Stimulated activated CD4-positive, alpha-beta T cell treated with anti-CD3 and anti-CD28 coated beads, Interleukin-1b, Interleukin-23, amount 100 ng/mL, for 1 hour (primary cell): ENCODE measurements around the gene SHANK1.

Source experiments
- DNase-seq, 2 donors: peaks; one replicate each; pipeline ENCODE4 v3.0.0-alpha.2; 2020; ENCODE audit warnings: low read depth in 2 of 2

SHANK1 gene

DNA sequence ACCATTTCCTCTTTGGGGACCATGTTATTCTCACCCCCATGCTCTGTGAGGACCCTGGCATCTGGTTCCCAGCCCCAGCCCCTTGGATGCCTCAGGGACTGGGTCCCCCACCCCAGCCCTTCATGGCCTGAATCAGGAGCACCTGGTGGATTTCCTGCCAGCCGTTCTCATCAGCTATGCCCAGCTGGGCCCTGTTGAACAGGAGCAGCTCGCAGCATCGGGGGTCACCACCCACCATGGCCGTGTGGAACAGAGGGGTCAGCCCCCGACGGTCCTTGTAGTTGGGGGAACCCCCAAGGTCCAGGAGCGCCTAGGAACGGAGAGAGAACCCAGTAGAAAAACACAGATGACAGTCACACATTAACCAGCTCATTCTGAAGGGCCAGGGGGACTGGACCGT is 7.8 kb downstream of the SHANK1 start:
- DNase-seq, result no peak

DNA sequence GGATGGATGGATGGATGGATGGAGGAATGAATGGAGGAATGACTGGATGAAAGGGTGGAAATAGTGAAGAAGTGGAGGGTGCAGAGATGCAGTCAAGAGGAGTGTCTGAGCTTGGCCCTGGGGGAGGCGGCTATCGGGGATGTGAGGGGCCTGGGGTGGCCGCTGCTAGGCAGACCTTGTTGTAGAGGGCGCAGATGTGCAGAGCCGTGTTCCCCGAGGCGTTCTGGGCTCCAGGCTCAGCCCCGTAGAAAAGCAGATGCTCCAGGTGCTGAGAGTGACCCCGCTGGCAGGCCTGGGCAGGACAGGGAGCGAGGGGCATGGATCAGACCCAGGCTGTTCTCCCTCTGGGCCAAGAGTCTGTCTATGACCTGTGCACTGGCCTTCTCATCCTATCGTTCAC is 8.4 kb downstream of the SHANK1 start:
- no peak for DNase-seq

DNA sequence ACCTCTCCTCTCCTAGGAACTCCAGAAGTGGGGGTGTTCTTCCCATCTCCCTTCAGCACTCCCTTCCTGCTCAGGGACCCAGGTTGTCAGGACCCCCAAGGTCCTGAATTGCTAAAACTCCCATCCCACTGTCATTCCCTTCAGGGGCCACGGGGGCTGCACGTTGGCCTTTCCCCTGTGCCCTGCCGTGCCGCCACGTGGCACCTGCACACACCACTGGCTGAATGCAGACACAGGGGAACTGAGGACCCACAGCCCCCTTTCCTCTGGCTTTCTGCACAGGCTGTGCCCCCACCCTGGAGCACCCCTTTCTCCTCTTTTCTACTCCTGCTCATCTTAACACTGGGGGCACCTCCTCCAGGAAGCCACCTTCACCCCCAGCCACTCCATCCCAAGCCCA is 9.0 kb downstream of the SHANK1 start:
- no peak for DNase-seq

DNA sequence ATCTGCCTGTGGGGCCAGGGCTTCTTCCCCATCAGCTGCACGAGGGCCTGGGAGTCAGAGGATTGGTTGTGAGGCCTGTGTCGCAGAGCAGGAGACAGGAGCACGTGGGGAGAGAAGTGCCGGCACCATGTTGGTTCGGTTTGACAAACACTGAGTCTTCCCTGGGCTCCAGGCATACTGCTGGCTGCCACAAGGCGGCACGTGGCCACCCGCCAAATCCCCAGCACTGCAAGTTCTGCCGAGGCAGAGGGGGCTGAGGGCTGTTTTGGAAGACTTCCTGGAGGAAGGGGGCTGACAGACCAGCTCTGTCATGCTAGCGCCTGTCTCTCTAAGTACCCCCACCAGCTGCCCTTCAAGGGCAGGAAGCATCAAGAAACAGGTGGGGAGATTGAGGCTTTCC is 9.5 kb downstream of the SHANK1 start:
- no peak for DNase-seq

DNA sequence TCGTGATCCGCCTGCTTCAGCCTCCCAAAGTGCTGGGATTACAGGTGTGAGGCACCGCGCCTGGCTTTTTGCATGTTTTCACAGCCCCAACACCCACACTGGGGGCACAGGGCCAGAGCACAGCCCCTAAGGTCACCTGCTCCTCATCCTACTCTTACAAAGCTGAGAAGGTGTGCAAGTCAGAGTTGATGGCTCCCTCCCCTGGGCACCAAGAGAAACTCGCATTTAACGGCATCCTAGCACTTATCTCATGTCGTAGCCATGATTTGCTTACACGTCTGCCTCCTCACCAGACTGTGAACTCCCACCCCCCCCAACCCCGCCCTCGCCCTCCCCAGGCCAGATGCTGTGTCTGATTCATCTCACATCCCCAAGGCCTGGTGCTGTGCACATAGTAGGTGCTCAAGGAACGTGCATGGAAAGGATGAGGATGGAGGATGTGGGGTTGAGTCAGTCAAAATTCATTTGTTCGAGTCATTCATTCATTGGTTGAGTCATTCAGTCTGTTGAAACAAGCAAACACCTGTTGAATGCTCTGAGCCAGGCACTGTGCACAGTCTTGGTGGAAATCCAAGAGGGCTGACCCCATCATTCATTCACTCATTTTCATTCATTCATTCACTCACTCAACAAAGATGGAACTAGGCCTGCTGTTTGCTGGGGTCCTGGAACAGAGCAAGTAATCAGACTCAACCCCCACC is 11.3 kb downstream of the SHANK1 start:
- no peak for DNase-seq

DNA sequence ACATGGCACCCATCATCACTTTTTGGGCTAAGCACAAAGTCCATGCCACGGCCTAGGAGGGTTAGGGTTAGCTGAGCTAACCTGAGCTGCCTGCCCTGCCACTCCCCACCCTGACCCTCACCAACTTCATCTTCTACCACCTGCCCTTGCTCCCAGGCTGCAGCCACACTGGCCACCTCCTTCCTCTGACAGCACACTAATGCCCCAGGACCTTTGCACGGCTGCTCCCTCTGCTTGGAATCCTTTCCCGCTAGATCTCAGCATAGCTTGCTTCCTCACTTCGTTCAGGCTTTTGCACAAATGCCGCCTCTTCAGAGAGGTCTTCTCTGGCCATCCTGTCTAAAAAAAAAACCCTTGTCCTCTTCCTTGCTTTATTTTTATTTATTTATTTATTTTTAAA is 13.2 kb downstream of the SHANK1 start:
- DNase-seq, result no peak

DNA sequence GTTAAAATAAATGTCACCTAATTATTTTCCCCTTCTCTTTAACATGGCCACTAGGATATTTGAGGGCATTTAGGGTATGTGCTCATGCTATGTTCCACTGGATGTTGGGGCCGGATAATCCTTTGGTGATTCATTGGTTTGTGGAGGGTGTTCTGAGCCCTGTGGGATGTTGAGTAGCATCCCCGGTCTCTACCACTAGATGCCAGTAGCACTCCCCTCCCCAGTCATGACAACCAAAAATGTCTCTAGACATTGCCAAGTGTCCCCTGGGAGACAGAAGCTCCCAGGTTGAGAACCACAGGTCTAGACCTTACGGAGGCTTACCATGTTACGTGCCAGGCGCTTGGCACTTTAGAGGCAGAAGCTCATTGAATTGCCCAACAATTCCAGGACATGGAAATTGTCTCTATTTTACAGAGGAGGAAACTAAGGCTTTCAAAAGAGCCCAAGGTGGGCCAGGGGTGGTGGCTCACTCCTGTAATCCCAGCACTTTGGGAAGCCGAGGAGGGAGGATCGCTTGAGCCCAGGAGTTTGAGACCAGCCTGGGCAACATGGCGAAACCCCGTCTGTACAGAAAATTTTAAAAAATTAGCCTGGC is 14.1 kb downstream of the SHANK1 start:
- DNase-seq, result no peak

DNA sequence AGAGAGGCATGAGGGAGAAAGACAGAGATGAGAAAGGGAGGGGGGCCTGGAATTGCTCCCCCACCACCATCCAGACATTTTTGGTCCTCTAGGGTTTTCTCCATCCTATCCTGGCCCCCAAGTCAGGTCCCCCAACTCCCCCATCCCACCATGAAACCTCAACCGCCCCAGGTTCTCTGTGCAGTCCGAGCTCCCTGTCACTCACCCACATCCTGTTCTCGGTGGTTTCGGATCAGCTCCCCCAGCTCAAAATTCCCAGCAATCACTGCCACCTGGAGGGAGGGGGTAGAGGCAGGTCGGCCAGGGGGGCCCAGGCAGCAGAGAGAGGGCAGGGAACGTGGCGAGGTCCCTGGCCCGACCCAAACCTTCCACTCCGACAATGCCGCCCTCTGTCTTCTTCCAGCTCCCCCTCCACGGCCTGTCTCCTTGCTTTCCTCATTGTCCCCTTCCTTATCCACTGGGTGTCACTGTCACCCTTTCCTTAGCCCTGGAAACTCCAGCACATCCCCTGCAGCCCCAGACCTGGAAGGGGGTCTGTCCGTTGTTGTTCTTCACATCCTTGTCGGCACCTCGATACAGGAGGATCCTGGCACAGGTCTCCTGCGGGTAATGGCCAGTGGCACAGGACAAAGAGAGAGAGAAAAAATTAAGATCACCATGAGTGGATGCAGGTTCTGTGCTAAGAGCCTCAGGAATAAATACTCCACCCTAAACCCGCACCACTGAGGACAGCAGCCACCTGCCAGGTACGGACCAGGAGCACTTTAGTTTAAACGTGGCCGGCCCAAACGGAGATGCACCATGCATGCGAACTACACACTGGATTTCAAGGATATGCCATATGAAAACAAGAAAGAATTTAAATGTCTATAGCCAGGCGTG is 15.4 kb downstream of the SHANK1 start:
- DNase-seq, result no peak

DNA sequence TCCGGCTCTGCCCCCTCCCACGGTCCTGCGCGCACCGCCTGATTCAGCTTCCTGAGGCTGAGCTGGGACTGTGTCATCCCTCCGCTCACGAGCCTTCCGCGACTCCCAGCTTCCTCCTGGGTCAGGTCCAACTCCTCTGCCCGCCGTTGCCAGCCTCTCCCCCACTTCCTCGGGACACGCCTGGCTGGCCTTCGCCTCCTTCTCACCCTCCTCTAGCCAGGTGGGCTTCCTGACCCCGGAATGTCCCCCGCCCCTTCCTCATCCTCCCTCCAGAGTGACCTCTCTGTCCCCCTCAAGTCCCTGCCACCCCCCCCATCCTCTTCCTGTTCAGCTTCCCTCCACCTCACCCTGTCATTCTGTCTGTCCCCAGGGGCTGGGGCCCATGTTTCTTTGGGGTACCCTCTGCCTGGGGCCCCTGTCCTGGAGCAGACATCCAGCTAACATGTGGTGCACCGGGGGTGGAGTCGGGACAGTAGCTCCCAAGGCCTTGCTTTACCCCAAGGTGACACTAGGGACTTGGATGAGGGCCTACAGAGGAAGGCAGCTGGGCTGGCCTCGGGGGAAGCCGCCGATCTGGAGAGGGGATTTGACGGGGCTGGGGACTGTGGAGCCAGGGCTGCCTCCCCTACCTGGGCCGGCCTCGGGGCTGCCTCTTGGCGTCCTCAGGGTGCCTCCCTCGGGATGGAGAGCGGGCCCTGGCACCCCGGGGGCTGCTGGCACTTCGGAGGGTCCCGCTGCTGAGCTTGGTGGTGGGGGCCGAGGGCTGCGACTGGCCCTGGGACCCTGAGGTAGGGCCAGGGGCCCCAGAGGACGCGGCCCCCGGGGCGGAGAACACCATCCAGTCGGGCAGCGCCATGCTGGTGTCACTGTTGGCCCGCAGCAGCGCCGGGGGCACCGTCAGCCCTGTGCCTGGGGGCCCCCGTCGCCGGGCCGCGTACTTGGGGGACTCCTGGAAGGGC is 16.5 kb downstream of the SHANK1 start:
- no peak for DNase-seq

DNA sequence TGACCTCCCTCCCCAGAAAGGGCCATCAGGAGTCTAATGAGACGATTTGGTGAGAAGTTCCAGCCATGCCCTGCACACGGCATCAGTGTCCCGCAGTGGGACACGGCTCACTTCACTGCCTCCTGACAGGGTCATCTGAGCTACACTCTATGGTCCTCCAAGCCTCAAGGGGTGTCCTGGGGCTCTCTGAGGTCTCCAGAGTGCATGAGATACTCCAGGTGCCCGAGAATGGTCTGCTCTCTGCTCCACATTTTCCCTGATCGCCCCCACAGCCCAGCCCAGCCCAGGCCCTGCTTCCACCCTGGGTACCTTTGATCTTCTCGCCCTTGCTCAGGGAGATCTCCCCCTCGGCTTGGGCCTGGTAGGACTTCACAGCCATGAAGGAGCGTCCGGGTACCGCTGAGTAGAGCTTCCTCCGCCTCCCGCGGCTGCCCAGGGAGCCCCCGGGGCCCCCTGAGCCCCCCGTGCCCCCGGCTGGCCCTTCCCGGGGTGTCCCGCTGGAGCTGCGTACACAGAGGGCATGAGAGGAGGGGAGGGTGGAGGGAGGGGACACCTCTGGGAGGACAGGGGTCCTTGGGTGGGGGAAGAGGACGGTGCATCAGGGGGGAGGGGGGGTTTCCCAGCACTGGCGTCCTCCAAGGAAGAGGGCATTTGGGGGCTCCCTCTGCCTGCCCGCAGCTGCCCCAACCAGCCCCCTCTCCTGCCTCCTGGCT is 17.3 kb downstream of the SHANK1 start:
- DNase-seq, result no peak

DNA sequence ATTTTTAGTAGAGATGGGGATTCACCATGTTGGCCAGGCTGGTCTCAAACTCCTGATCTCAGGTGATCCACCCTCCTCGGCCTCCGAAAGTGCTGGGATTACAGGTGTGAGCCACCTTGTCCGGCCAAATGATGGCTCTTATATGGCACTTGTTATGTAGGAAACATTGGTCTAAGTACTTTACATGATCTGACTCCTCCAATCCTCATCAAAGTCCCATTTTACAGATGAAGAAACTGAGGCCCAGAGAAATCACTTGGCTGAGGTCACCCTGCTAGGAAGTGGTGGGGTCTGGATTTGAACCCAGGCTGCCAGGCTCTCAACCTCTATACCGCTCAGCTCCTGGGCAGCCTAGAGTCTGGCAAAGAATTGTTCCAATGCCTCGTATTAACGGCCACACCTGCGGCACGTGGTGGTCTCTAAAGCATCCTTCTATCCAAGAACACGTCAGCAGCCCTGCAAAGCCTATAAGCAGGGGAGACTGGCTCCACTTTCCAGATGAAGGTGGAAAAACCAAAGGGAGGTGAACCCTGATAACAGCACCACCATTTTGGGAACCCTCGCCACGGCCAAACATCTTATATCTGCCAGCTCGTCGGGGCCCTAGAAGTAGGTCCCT is 18.1 kb downstream of the SHANK1 start:
- no peak for DNase-seq

DNA sequence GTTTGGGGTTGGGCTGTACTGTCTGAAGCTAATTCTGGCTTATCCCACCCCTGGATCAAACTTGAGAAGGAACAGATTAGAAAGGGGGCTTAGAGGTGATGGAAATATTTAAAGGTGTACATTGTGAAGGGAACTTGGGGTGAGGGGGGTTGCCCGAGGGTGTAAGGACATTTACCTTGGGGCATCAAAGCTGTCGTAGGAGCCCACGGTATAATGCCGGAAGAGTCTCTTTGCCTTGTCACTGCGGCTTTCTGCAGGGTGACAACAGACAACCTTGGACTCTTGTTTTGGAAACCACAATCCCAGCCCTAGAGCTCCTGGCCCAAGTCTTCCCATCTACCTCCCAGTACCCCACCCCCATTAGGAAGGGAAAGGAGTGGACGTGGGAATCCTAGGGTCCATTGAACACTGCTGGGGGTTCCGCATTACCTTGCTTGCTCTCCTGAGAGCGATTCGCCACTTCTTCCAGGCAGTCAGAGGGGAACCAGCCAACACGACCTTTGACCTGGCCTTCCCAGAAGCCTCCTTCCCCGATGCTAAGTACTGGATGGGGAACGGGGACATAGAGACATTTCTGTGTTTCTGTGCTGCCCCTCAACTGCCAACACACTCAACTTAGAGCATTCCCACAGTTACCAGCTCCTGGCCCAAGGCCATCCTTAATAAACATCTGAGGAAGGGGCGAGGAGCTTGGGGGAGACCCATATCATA is 22.0 kb downstream of the SHANK1 start:
- no peak for DNase-seq

DNA sequence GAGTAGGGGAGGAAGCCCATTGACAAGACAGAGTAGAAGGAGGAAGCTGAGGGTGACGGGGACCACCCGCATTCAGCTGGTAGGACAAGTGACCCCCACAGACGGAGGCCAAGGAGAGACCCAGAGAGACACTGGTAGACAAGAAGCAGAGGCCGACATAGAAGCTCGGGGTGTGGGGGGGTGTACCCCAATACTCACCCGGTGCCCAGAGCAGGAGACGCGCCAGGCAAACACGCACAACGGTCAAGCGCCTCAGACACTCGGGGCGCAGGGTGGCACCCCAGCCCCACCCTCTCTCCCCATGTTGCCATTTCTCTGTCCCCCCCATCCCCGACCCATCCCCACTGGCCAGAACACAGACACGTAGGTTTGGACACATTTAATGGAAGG is 23.5 kb downstream of the SHANK1 start:
- DNase-seq, result no peak

DNA sequence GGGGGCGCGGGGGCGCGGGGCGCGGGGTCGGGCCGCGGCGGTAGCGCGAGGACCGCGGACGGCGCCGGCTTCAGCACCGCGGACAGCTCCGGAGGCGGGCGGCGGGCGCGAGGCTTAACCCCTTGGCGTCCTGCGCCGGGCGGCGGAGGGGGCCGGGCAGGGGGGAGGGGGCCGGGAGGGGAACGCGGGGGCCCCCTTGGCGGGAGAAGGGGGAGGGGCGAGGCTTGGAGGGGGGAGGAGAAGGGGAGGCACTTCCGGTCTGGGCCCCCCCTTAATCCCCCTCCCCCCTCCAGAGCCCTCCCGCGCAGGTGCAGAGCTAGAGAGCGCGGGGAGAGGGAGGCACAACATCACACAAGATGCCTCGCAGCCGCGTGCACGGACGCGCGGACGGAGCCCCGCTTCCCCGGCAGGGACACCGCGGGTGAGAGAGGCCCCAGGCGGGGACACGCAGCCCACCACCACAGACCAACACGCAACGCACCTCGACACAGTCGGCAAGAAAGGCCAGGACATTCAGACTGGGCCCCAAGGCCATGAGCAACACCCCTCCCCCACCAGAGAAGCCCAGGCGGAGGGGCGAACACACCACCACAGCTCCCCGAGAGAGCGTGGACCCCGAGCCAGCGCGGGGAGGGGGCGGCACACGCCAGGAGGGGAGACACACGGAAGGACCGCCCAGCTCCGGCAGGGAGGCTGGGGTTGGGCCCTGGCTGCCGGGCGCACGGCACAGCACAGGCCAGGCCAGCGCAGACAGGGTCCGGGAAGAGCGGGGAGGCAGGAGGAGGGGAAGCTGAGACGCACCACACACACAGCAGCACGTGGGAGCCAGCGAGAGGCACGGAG is 24.1 kb downstream of the SHANK1 start:
- no peak for DNase-seq

DNA sequence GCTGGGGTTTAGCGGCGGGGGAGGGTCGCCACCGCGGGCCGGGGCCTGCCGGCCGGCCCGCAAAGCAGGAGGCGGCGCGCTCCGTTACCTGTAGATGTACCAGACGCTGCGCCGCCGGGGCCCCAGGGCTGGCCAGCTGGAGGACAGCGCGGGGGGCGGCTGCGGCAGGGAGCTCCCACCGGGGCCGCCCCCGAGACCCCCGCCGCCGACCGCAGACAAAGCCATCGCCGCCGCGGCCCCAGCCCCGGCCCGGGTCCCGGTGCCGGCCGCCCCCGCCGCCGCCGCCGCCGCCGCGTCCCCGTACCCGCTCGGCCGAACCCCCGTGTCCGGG is 24.8 kb downstream of the SHANK1 start:
- no peak for DNase-seq

DNA sequence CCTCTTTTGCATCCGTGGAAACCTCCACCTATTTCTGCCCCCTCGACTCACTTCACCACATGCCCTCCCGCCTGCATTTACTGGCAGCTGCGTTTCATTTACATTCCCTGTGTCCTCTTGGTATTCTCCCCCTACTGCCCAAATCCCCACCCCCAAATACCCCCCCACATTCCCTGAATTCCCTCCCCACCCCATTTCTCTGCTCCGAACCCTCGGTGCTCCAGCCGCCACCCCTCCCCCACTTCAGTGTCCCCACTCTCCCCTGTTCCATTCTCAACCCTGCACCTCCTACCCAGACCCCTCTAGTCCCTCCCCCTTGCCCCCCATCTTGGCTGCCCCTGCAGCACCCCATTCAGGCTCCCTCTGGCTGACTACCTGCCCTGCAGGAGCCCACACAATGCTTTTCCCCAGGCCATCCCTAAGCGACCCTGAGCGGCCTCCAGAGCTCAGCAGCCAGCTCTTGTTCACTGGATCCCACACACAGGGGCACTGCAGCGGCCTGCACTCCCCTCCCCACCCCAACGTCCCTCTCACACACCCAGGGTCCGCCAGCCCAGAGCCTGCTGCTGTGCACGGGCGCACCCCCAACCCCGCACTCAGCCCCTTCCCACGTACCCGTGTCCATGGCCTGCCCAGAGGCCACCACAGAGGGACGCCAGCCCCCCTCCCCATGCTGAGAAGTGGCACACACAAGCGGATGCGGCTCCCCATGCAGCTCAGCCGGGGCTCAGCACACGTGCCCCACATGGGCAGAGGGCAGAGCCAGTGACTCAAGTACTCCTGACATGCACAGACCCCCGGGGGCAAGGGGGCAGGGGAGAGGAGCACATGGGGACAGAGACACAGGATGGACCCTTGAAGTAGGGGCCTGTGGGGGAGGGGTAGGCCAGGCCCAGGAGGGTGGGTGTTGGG is 26.3 kb downstream of the SHANK1 start:
- DNase-seq, result no peak

DNA sequence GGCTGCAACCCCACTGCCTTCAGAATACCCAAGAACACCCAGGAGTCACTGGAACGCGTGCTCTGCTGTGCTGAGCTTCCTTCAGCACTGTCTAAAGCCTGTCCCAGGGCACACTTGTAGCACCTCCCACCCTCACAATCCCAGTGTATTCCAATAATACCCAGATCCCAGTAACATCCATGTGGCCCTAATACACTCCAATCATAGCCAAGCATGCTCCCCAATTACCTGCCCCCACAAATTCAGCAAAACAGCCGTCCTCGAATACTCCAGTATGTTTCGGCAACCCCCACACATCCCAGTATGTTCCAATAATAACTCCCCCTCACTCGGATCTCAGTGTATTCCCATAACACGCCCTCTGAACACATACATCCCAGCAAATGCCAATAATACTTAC is 29.2 kb downstream of the SHANK1 start:
- no peak for DNase-seq

DNA sequence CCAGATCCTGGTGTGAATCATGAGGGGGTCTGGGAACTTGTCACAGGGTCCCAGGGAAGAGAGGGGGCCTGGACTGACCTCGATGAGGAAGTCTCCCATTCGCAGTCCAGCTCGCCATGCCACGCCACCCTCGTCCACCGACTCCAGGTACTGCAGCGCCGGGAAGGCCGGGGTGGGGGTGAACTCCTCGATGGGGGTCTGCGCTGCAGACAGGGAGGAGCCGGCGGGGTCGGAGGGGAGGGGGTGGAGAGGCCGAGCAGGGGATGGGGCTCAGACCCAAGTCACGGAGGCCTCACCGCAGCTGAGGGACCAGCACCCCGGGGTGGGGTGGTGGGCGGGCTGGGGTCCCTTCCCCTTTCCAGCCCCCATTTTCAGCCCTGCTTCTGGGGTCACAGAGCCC is 30.8 kb downstream of the SHANK1 start:
- DNase-seq, result no peak
